Hepatocyte (in vitro differentiated cells): ENCODE results near the gene ARHGAP10. TPM values are rescaled to one million over a fixed set of nuclear protein-coding genes. Genes with fewer than 3 reads are reported as not detected.
A peak's percentile ranks its signal among the peaks of the same experiment; 100 is the strongest.

Experiments used
- DNase-seq: peaks from one replicate; pipeline ENCODE4 v3.0.0-alpha.2; 2016; ENCODE audit warnings: low spot score
- H2AFZ ChIP-seq: fragments of 200-600 bp; sonication (generic); 2 replicates; pipeline ENCODE4 v1.6.0; 2016; ENCODE audit warnings: antibody characterized with exemption, mild to moderate bottlenecking
- H3K27ac ChIP-seq: fragments of 200-600 bp; sonication (generic); 2 replicates; pipeline ENCODE4 v1.5.1; 2016; ENCODE audit warnings: mild to moderate bottlenecking
- H3K27me3 ChIP-seq: fragments of 200-600 bp; sonication (generic); 2 replicates; pipeline ENCODE4 v1.6.1; 2016
- H3K36me3 ChIP-seq: fragments of 200-600 bp; sonication (generic); replicated peaks from 2 replicates; pipeline ENCODE4 v1.5.1; 2016; ENCODE audit warnings: low read depth; ENCODE audit not compliant: insufficient read depth
- H3K4me1 ChIP-seq: fragments of 200-600 bp; sonication (generic); 2 replicates; pipeline ENCODE4 v1.5.1; 2016; ENCODE audit warnings: mild to moderate bottlenecking, moderate library complexity; ENCODE audit not compliant: insufficient read depth
- H3K4me2 ChIP-seq: fragments of 200-600 bp; sonication (generic); 2 replicates; pipeline ENCODE4 v1.6.0; 2016
- H3K4me3 ChIP-seq: fragments of 200-600 bp; sonication (generic); 2 replicates; pipeline ENCODE4 v1.5.1; 2016; ENCODE audit warnings: mild to moderate bottlenecking
- H3K79me2 ChIP-seq: fragments of 200-600 bp; sonication (generic); 2 replicates; pipeline ENCODE4 v1.6.0; 2017; ENCODE audit warnings: mild to moderate bottlenecking
- H3K9me2 ChIP-seq: fragments of 200-600 bp; sonication (generic); replicated peaks from 2 replicates; pipeline ENCODE4 v1.6.0; 2017; ENCODE audit warnings: mild to moderate bottlenecking; ENCODE audit not compliant: insufficient read depth
- H3K9me3 ChIP-seq: fragments of 200-600 bp; sonication (generic); 2 replicates; pipeline ENCODE4 v1.5.1; 2016; ENCODE audit warnings: low read depth, mild to moderate bottlenecking
- H4K20me1 ChIP-seq: fragments of 200-600 bp; sonication (generic); 2 replicates; pipeline ENCODE4 v1.6.0; 2016; ENCODE audit warnings: mild to moderate bottlenecking; ENCODE audit not compliant: insufficient read depth, poor library complexity, severe bottlenecking
- CTCF ChIP-seq: fragments of 200-600 bp; sonication (generic); IDR thresholded peaks from 2 replicates; pipeline ENCODE4 v1.5.1; 2016; ENCODE audit warnings: antibody characterized with exemption, mild to moderate bottlenecking; ENCODE audit not compliant: poor library complexity
- EZH2 ChIP-seq: fragments of 200-600 bp; sonication (generic); IDR thresholded peaks from 2 replicates; pipeline ENCODE4 v1.6.1; 2016; ENCODE audit warnings: antibody characterized with exemption, mild to moderate bottlenecking, borderline replicate concordance
- EZH2phosphoT487 ChIP-seq: fragments of 200-600 bp; sonication (generic); IDR thresholded peaks from one replicate; pipeline ENCODE4 v1.6.1; 2018; ENCODE audit warnings: antibody characterized with exemption, mild to moderate bottlenecking, low read depth, moderate library complexity; ENCODE audit not compliant: unreplicated experiment, severe bottlenecking
- WGBS: methylation state at CpG from one replicate; pipeline ENCODE4 v1.1.6; 2016; ENCODE audit warnings: low lambda C conversion rate; ENCODE audit errors: missing lambda C conversion rate; 5-methylcytosine and 5-hydroxymethylcytosine counted together
- polyA plus RNA-seq: library from polyadenylated mRNA; unstranded; fragments of >200 nt; fragmentation: Nextera tagmentation; extraction: Ambion mirVana; gene quantifications from 2 replicates; pipeline ENCODE4 v1.2.1, GENCODE V29; 2016
- total RNA-seq: library from RNA; depleted of rRNA; stranded (reverse); fragments of >200 nt; gene quantifications from 2 replicates; pipeline ENCODE4 v1.2.3, GENCODE V29; 2014

The ARHGAP10 gene
- total and polyA plus RNA-seq, 2 experiments from 2014 or later = 16.8 to 23.4 TPM

GRCh38 chr4:147725673-147726072 is 6.2 kb upstream of the ARHGAP10 start:
- TF ChIP-seq EZH2 (no peak), CTCF (no peak), EZH2phosphoT487 (no peak)
- H3K27me3 ChIP-seq = no peaks in the 10 kb centered on the region
- no peaks in the 10 kb centered on the region for H3K9me2 ChIP-seq
- no peaks in the 10 kb centered on the region for H3K36me3 ChIP-seq
- no peak overlapping the region for H2AFZ ChIP-seq
- no peak overlapping the region for H3K4me3 ChIP-seq
- WGBS = 88% methylated on average over 4 of the region's 4 CpGs
- no peaks in the 10 kb centered on the region for H3K9me3 ChIP-seq
- no peaks in the 10 kb centered on the region for H3K79me2 ChIP-seq
- no peaks in the 10 kb centered on the region for H4K20me1 ChIP-seq
- DNase-seq = no peak
- H3K27ac ChIP-seq = no peak overlapping the region
- peaks cover 10% of the 10 kb centered on the region for H3K4me1 ChIP-seq
- H3K4me2 ChIP-seq = no peak overlapping the region

DNA sequence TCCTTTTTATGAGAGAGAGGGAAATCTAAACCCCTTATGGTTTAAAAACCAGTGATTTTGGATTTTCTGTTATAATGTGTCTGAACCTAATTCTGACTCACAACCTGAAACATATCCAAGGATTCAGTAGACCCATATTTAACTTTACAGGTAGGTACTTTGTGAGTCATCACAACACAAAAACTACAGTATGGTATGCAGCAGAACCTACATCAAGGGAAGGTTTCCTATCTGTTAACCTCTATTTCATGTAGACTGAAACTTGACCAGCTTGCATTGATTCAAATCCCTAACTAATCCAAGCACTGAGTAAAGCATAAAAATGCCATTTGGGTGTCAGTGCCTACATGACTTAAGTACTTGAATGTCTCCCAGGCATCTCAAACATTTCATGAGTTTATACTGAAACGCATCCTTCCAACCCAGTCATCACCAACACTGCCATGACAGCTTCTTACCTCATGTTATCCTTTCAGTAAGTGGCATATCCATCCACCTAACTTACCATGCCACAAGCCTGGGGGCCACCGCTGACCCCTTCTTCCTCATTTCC is 4.3 kb upstream of the ARHGAP10 start:
- Histone ChIP-seq H3K4me1 (peaks cover 15% of the 10 kb centered on the region), H3K4me2 (no peak overlapping the region), H3K9me2 (no peaks in the 10 kb centered on the region), H3K27me3 (no peaks in the 10 kb centered on the region), H3K9me3 (no peaks in the 10 kb centered on the region), H3K27ac (no peak overlapping the region), H4K20me1 (no peaks in the 10 kb centered on the region), H3K4me3 (no peak overlapping the region), H3K36me3 (no peaks in the 10 kb centered on the region), H2AFZ (no peak overlapping the region), H3K79me2 (peaks cover under 1% of the 10 kb centered on the region)
- no peak for DNase-seq
- 73% methylated on average over 2 of the region's 2 CpGs for WGBS
- no peak for TF ChIP-seq EZH2

GRCh38 chr4:147730333-147730732 is 1.6 kb upstream of the ARHGAP10 start:
- Histone ChIP-seq H3K4me3 (no peak overlapping the region), H3K79me2 (peaks cover 28% of the 10 kb centered on the region), H2AFZ (no peak overlapping the region), H3K4me2 (peak overlapping the region; percentile 83), H4K20me1 (peaks cover 2% of the 10 kb centered on the region), H3K36me3 (no peaks in the 10 kb centered on the region), H3K27ac (peak overlapping the region; percentile 0), H3K9me3 (no peaks in the 10 kb centered on the region), H3K27me3 (no peaks in the 10 kb centered on the region), H3K4me1 (peaks cover 23% of the 10 kb centered on the region), H3K9me2 (no peaks in the 10 kb centered on the region)
- no peak for DNase-seq
- WGBS = 35% methylated on average over 4 of the region's 4 CpGs
- TF ChIP-seq CTCF (no peak), EZH2 (no peak), EZH2phosphoT487 (no peak)

GRCh38 chr4:147732518-147733235 is 789 bp downstream of the ARHGAP10 start:
- peaks cover 52% of the 10 kb centered on the region for H3K79me2 ChIP-seq
- peak overlapping the region; percentile 83 for H3K4me2 ChIP-seq
- H3K27ac ChIP-seq = peak overlapping the region; percentile 95
- peaks cover 35% of the 10 kb centered on the region for H3K4me1 ChIP-seq
- H2AFZ ChIP-seq = peak overlapping the region; percentile 91
- no peaks in the 10 kb centered on the region for H3K36me3 ChIP-seq
- H3K4me3 ChIP-seq = peak overlapping the region; percentile 86
- H4K20me1 ChIP-seq = peaks cover 2% of the 10 kb centered on the region
- H3K9me2 ChIP-seq = no peaks in the 10 kb centered on the region
- under 1% methylated on average over 30 of the region's 38 CpGs for WGBS
- TF ChIP-seq CTCF (no peak), EZH2 (no peak), EZH2phosphoT487 (no peak)
- H3K27me3 ChIP-seq = no peaks in the 10 kb centered on the region
- no peaks in the 10 kb centered on the region for H3K9me3 ChIP-seq
- DNase-seq = peak; percentile 64
